ENCODE data around the gene GAB1. TPM values are rescaled to one million over a fixed set of nuclear protein-coding genes. Genes with fewer than 3 reads are reported as not detected.
"Not testable (repeated sequence)": the region's sequence is repeated elsewhere in the genome, so short reads cannot be mapped to it uniquely, and the experiment has no call there.

GAB1 gene
- polyA plus RNA-seq, 1 donor: 31.5 TPM

DNA sequence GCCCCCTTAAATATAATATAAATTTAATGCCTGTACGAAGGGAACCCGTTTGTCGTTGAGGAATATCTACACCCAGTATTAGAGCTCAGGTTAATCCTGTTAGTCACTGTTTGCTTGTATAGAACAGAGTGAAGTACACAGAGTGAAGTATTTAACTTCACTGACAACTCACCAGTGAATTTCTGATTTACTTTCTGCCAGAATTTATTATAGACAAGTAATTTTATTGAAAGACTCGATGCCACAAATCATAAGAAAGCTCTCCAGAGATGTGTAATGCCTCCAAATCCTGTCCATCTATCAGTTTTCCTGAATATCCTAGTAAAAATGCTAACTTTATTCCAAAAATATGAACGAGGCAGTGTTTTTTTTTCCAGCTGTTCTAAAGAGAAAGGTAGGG is 1.6 kb downstream of the GAB1 start:
- DNase-seq: no peak

DNA sequence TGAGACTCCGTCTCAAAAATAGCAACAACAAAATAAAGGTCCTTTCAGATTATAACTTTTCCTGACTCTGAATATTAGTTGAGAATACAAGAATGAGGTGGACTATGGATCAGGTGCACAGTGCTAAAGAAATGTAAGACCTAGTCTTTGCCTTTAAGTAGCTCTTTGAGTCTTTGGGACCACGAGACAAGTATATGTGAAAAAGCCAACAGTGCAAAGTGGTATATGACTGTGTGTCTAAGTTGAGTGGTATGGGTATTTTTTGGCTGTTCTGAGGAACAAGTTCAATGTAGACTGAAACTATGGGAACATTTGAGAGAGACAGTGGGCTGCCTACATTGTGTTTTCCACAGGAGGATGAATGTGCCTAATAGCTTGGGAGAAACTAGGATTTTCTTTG is 2.8 kb downstream of the GAB1 start:
- no peak for DNase-seq

DNA sequence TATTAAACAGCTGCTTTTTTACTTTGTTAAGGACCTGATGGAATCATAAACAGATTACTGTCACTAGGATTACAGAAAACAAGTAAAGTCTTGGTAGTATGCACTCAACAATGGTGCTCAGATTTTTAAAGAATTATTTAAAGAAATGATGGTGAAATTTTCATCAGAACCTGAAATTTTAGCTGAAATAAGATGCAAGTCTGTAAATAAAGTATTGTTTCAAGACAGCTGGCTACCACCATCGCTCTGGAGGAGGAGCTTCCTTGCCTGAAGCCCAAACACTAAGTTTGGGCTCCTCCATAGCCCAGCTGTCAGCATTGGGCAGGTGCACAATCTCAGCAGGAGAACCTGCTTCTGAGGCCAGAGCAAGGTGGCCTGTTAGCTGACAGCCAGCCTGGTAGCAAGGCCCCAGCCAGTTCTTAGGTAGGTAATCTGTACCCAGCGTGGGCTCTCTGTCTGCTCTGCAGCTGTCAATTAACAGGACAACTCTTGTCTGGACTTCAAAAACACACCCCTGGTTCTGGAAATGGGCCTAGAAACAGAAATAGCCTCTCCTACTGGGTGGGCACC is 4.6 kb downstream of the GAB1 start:
- DNase-seq: no peak

DNA sequence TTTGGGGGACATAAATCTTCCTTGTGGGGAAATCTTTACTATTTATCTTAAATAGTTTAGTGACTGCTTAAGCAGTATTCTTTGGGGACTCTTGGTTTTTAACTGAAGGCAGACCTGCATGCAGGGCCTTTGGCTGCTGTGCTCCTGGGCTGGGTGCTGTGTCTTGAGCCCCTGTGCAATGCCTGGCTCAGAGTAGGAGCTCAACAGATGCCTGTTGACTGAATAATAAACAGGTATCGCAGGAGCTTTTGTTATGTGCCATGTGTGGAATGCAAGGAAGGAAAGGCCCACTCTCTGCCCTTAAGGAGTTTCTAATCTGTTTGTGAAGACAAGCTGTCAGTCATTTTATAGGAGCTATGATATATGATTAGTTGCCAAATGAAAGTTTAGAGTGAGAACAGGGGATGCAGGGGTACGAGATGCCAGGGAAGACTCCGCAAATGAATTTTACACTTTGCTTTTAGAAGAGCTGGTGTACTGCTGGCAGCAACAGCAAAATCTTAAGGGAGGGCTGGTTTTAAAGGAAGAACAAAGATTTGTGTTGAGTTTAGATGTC is 6.7 kb downstream of the GAB1 start:
- no peak for DNase-seq

DNA sequence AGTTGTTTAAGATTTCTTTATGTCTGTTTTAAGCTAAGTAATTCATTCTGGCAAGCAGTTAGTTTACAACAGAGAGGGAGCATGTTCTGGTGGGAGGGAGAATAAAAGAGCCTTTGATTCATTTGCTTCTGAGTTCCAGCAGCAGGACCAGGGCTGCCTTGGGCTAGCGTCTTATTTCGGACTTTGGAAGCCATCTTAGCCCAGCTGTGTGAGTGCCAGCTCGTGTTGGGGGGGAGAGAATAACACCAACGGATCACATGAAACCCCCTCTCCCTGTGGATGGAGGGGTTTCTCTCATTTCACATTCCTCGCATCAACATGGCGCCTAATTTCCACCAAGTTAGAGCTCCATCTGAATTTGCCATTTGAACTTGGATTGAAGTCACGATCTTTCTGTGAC is 7.4 kb downstream of the GAB1 start:
- DNase-seq: no peak

DNA sequence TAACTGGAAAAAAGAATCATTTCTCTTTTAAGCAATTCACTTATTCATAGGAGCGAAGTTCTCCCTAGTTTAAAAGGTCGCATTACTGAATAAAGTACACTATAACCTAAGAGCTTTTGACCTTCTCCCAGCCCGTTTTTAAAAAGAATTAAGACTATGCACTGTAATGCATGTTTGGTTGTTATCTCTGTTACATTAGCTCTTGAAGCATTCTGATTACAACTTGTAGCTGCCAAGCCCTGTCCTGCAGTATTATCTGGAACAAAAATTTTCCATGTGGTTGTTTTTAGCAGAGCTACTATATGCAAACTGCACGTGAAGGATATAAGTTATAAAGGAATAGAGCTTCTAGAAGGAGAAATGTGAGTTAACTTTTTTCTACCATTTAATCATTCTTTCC is 8.1 kb downstream of the GAB1 start:
- no peak for DNase-seq

DNA sequence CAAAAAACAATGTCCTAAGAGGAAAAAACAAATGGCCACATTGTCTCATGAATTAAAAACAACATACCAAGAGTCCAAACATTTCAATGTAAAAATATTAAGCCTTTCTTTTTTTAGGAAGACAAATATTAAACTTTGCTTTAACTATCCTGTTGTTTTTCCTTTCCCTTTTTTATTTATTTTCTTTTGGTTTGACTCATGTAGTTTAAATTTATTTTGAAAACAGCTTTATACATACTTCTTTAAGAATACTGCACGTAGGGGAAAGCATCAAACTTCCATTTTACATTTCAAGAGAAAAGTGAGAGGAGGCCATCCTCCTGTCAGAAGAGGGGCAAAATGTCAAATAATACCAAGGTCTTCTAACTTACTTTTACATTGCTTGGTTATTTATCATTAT is 8.7 kb downstream of the GAB1 start:
- DNase-seq: no peak

DNA sequence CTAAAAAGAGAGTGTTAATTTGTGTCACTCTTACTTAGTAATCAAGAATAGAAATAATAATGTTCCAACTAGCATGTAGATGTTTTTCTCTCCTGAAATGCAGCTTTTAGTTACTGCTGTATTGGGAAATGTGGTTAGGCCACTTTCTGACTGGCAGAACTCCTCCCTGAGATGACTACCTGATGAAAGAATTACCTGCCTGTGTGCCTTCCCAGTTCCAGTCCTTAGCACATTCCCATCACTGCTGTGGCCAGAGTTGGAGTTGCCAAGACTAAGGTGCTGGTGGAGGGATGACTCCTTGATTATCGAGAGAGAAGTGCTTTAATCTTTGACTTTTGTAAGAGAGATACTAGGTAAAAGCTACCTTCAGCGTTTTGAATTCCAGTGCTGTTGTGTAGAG is 9.5 kb downstream of the GAB1 start:
- DNase-seq: no peak

DNA sequence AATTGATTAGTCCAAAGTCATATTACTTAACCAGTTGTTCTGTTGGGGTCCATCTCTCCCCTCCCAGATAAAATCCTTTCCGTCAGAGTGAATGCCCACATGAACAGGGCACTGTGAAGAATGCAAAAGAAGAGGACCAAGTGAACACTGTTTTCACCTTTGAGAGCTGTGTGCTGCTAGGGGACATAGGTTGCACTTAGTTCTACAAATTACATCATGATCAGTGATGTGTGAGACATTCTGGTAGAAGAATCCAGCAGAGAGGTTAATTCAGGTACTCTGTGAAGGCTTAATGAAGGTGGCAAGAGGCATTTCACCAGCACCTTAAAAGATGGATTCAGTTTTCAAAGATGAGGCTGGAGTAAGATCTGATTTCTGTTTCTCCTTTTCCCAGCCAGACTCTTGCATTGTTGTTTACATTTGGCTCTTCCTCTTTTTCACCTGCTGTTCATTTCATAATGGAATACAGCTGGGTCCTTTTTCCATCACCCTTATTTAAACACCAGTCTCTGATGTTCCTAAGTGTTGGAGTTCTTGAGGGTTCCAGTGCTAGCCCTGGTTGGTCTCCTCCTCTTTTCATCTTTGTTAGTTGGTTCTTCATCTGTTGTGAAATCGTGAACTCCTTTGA is 10.9 kb downstream of the GAB1 start:
- no peak for DNase-seq

DNA sequence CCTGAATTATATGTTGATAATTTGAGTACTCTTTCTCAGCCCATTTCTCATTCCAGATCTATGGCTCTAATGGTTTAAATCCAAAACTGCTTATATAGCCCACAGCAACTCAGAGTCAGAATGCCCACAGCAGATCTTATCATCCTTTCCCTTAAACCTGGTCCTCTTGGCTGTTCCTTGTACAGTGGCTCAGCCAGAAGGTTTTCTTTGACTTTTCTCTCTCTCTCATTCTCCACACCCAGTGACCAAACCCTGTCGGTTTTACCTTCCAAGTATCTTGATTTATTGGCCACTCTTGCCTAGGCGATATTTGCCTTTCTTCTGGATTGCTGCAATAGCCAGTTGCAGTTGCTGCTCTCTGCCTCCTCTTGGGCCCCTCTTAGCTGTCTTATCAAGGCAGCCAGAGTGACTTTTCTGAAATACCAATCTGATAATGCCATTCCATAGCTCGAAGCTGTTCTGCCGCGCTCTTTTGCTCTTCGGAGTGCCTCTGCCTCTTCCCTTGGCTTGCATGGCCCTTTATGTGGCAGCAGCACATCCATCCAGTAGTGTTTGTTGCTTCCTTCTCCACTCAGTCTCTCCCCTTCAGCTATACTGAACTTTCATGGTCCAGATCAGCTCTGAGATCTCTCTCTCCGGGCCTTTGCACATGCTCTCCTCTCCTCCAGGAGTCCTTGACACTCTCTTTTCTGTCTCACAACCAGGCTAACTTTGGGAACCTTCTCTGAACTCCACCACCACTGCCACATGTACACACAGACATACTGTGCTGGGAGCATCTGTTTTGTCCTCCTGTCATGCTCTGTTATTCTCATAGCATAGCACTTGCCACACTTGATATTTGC is 11.8 kb downstream of the GAB1 start:
- no peak for DNase-seq

DNA sequence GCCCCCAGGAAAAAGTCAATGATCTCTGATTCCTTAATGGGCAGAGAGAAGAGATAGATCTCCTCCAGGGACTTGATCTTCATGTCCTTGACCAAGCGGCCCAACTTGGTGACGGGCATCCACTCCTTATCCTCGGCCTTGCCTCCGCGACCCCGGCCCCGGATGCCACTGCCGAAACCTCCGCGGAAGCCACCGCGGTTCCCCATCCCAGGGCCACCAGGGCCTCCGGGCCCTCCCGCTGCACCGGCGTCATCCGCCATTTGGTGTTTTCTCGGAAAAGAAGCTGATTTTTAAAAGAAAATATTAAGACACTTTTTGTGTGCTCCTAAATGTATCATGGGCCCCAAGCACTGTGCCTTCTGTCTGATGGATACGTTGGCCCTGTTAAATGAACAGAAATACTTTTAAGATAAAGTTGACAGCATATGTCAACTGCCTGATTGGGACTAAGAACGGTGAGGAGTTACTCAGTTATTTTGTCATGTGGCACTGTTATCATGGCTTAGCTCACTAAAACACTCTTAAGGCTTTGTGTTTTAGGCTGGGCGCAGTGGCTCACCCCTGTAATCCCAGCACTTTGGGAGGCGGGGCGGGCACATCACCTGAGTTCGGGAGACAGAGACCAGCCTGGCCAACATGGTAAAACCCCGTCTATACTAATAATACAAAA is 13.3 kb downstream of the GAB1 start:
- not testable (repeated sequence) for DNase-seq

DNA sequence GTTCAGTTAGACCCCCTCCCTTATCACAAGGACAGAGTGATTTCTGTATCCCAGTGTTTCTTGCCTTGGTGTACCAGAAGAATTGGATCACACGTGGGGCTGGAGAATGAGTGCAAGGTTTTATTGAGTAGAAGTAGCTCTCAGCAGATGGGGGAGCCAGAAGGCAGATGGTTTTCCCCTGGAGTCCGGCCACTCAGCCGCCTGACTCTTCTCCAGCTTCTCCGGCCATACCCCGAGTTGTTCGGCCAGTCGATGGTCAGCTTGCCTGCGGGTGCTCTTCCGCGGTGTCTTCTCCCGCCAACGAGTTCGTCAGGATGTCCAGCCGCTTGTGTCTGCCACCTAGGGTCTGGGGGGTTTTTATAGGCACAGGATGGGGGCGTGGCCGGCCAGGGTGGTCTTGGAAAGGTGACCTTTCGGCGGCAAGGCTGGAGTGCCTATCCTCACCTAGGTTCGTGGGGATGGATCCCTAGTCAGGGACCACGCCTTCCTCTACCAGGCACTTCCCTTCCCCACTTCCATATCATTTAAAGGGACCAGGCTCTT is 14.5 kb downstream of the GAB1 start:
- no peak for DNase-seq

DNA sequence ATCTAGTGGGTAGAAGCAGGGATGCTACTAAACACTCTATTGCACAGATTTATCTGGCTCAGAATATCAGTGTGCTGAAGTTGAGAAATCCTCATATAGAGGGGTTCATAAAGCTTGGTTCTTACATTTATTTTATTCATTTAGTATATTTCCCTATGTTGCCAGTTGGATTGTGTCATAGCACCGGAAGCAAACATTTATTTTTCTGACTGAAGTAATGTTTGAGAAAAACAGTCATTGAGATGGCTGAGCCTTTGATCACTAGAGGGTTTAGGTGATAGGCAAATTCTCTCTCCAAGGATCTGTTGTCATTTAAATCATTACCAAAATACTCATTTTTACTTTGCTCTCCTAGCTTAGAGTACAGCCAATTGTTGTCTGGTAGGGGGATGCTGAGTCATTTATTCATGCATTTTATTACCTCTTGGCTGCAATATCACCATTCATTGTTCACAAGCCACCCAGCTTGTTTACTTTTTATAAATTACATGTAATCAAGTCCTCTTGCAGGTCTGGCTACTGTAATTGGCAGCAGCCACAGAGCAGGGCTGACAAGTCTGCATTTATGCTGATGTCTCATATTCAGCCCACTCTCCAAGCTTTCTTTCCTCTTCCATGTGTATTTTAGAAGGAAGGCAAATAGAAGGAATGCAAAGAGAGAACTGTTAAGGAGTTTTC is 15.2 kb downstream of the GAB1 start:
- no peak for DNase-seq

DNA sequence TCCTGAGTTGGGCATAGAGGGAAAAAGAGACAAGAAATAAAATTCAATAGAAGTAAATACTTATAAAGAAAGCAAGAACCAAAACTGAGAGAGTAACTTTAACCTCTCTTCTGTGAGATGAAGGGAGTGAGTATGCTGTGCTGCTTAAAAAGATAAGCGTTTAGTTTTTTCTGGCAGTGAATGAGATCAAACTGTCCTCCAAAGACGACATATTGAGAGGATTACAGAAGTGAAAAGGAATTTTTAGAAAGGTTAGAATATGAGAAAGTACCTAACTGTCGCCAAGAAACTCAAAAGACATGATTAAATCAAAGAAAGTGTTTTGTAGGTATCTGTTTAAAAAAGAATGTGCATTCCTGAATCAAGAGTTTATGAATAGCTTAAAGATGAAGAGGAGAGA is 16.0 kb downstream of the GAB1 start:
- DNase-seq: no peak

DNA sequence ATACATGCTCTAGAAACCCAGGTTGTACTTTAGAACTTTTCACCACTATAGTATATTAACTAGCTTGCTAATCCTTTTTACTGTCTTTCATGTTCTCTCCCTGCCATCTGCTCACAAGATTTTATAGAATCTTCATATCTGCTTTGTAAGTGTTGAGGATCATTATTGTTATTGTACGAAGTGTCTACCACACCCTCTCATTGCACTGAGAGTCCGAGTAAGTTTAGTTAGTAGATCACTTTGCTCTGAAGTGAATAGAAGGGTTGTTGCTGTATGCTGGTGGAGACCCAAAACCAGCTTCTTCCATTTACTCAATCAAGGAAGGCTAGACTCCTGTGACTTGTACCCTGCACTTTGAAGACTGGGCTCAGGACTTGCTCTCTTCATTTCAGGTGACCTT is 17.1 kb downstream of the GAB1 start:
- DNase-seq: no peak

DNA sequence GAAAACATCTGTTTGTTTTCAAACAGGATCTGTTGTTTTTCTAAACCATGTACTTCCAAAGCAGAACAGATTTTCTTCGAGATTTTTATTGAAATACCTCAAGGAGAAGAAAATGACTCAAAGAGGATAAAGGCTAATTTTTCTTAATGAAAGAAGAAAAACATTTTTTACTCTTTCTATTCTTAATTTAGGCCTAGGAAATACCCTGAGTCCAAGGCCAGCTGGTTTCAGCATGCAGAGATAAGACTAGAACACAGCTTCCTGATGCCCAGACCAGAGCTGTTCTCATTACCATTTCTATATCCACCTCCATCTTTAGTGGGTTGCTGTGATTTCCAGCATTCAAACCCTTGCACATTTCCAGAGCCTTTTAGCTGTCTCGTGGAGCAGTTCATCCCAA is 18.3 kb downstream of the GAB1 start:
- DNase-seq: no peak

DNA sequence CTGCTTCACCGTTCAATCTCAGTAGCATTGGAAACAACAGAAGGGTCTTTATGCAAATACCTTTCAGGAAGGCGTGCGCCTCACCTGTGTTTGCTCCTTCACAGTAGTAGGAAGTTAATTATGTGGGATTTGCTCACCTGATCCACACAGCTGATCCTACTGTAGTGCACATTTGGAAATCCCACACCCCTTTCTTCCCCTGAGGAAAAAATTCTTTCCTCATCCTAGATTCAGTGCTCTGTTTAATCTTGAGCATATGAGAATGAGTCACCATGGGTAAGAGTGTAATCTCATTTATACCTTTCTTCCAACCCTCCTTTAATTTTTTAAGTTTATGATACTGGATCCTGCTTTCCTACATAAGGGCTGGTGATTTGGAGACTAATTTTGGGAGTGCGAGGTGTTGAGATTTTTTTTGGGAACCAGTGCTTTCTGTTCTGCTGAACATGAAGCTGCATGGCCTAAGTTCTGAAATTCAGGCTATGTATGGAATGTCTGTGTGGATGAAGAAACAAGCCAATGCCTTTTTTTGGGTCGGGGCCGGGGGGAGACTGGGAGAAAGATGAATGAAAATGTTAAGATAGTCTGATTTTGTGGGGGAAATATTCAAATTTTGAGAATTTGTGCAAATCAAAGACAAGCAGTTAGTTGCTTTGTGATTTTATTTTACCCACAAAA is 19.0 kb downstream of the GAB1 start:
- no peak for DNase-seq

DNA sequence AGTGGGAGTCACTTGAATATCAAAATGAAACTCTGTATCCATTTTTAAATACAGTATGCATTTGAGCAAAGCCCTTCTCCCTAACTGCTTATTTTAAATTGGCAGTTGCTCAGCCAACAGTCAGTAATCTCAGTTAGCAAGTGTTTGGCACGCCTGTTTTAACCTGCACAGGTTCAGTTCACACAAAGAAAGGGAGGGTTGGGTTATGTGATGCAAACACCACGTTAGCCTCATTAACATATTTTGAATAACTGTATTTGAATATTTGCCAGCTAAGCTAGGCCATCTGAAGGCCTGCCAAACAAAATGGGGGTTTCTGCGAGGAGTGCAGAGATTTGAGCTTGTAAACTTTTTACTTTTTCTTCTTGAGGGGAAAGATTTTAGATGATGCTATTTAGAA is 19.8 kb downstream of the GAB1 start:
- no peak for DNase-seq

DNA sequence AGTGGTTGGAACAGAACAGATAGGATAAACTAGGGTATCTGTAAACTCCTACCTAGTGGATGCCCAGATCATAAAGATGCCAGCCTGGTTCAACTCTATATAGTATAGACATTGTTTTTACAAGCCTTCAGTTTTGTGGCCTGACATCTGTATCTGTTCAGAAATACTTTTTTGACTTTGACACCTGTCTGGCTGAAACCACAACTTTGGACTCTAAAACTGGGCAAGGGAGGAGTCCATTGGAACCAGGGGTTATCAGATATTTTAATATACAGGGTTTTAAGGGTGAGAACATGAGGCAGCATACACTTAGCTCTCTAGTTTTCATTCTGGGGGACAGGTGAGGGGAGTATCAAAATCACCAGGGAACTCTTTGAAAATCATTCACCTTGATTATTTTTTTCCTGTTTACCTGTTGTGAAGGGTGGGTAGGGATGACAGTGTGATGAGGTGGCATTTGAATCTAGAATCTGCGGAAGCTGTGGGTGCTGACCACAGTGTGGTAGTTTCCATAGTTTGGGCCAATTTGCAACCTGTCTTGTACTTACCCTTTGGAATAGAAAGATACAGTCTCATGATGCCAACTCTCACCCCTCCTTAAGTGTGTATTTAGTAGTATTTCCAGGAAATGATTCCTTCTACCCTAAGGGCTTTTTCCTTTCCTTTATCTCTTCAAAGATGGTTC is 20.6 kb downstream of the GAB1 start:
- DNase-seq: no peak

DNA sequence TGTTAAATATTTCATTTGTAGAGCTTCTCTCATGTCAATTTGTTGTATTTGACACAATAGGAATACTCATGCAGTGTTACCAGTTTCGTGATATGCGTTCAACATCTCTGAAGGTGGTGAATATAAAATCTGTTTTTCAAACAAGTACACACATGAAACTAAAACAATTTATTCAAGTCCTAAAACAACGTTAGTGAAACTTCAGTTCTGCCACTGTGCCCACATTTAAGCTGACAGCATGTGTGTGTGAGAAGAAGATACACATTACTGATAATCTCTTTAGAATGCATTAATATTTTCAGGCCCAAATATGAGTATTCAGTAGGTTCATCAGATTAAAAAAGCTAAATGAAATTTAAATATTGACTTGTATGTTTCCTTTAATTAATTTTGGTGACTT is 21.7 kb downstream of the GAB1 start:
- DNase-seq: no peak

Measured in hindlimb muscle (tissue), 1 donor.